ENCODE results near the gene POLR2F. TPM values are rescaled to one million over a fixed set of nuclear protein-coding genes. Genes with fewer than 3 reads are reported as not detected.

The POLR2F gene
- total and polyA plus RNA-seq, 9 donors: 40.3 to 101 (median 65.2) TPM

DNA sequence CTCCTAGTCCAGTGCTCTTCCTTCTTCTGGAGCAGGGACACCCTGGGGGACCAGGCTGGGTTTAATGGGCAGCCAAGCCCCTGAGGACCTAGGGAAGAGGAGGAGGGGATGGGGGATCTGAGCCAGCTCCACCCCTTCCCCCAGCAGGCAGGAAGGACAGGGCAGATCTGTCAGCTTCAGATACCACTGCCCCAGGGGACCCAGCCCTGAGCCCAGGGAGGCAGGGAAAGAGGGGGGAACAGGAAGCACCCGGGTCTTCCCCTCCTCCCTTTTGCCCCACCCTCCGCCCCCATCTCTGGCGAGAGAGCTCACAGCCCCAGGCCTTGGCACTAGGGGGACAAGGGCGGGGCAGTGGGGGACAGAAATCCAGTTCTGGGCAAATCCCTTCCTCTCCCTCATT lies 42.6 kb downstream of the POLR2F start:
- no peak for TF ChIP-seq POLR2A (IDR thresholded peaks at IDR 0.05)
- TF ChIP-seq CTCF (IDR thresholded peaks at IDR 0.05): no peak
- no peak for TF ChIP-seq EP300 (IDR thresholded peaks at IDR 0.05)
- 62 to 70% (median 67%) methylated on average over 4 of the region's 4 CpGs for WGBS, 3 donors
- Histone ChIP-seq H3K27me3 (no peaks in the 10 kb centered on the region), H3K4me1 (ENCODE audit: insufficient read depth) (no peaks in the 10 kb centered on the region), H3K9me3 (no peaks in the 10 kb centered on the region), H3K27ac (no peak overlapping the region), H3K36me3 (no peaks in the 10 kb centered on the region), H3K4me3 (no peak overlapping the region)
- intact Hi-C loops (cut with DNase I): no loop called here
- DNase-seq: no peak

DNA sequence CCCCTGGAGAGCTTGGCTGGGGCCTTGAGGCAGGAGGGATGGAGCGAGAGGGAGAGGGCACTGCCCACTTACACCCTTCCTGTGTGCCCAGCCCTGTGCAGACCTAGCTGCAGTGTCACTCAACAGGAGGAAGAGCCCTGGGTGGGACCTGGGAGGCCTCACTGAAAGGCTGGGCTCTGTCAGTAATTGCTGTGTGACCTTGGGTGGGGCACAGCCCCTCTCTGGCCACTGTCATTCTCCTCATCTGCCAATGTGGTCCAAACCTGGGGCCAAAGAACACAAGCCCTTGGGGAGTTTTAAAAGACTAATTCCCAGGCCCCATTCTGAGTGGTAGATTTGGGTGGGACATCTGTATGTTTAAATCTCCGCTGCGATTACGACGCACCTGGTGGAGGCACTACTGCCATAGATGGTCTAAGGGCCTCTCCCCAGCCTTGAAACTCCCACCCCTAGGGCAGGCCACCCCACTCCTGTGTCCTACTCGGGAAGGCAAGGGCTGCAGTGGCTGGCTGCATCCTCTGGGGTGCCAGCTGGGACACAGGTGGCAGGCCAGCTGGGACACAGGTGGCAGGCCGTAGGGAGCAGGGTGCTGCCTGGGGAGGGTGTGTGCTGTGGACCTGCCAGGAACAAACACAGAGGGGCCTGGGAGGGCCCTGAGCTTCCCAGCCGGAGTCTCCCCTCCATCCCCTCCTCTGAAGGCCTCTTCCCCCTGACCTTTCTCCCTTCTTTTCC lies 43.2 kb downstream of the POLR2F start:
- intact Hi-C loops (cut with DNase I): no loop called here
- DNase-seq: no peak
- 76 to 87% (median 81%) methylated on average over 8 of the region's 8 CpGs for WGBS, 3 donors
- TF ChIP-seq POLR2A (IDR thresholded peaks at IDR 0.05) (no peak), CTCF (IDR thresholded peaks at IDR 0.05) (no peak), EP300 (IDR thresholded peaks at IDR 0.05) (no peak)
- Histone ChIP-seq H3K27ac (no peak overlapping the region), H3K4me1 (ENCODE audit: insufficient read depth) (no peaks in the 10 kb centered on the region), H3K27me3 (no peaks in the 10 kb centered on the region), H3K9me3 (no peaks in the 10 kb centered on the region), H3K36me3 (no peaks in the 10 kb centered on the region), H3K4me3 (no peak overlapping the region)

GRCh38 chr22:37998543-37998942 lies 45.0 kb downstream of the POLR2F start:
- Histone ChIP-seq H3K36me3 (no peaks in the 10 kb centered on the region), H3K27ac (no peak overlapping the region), H3K9me3 (no peaks in the 10 kb centered on the region), H3K27me3 (no peaks in the 10 kb centered on the region), H3K4me1 (ENCODE audit: insufficient read depth) (no peaks in the 10 kb centered on the region), H3K4me3 (no peak overlapping the region)
- DNase-seq: no peak
- WGBS, 3 donors: 67 to 70% (median 70%) methylated on average over 7 of the region's 7 CpGs
- TF ChIP-seq CTCF (IDR thresholded peaks at IDR 0.05) (no peak), POLR2A (IDR thresholded peaks at IDR 0.05) (no peak), EP300 (IDR thresholded peaks at IDR 0.05) (no peak)
- intact Hi-C loops (cut with DNase I): no loop called here

- intact Hi-C loops (cut with DNase I): no loop called here
- Histone ChIP-seq H3K9me3 (no peaks in the 10 kb centered on the region), H3K27me3 (no peaks in the 10 kb centered on the region), H3K4me3 (no peak overlapping the region), H3K36me3 (no peaks in the 10 kb centered on the region), H3K27ac (no peak overlapping the region), H3K4me1 (ENCODE audit: insufficient read depth) (no peaks in the 10 kb centered on the region)
- WGBS, 3 donors: 75 to 84% (median 82%) methylated on average over 10 of the region's 10 CpGs
- TF ChIP-seq EP300 (IDR thresholded peaks at IDR 0.05) (no peak), CTCF (IDR thresholded peaks at IDR 0.05) (no peak), POLR2A (IDR thresholded peaks at IDR 0.05) (no peak)
- DNase-seq: no peak
Measured at GRCh38 chr22:37999236-37999635, 45.7 kb downstream of the POLR2F start.
